GM23248 (cell line): ENCODE measurements around the gene MDN1. TPM values are rescaled to one million over a fixed set of nuclear protein-coding genes. Genes with fewer than 3 reads are reported as not detected.

Experiments
- DNase-seq: peaks from one replicate; pipeline ENCODE4 v3.0.0-alpha.2; 2015
- H2AFZ ChIP-seq: fragments of 200-600 bp; sonication (generic); 2 replicates; pipeline ENCODE4 v1.6.1; 2016; ENCODE audit warnings: antibody characterized with exemption
- H3F3A ChIP-seq: fragments of 200-600 bp; sonication (generic); 2 replicates; pipeline ENCODE4 v1.6.1; 2016; ENCODE audit warnings: mild to moderate bottlenecking, antibody characterized with exemption, mixed run types; ENCODE audit not compliant: insufficient read depth
- H3K27ac ChIP-seq: fragments of 200-600 bp; sonication (generic); 2 replicates; pipeline ENCODE4 v1.5.1; 2016; ENCODE audit warnings: mild to moderate bottlenecking
- H3K27me3 ChIP-seq: fragments of 200-600 bp; sonication (generic); replicated peaks from 2 replicates; pipeline ENCODE4 v1.6.1; 2016; ENCODE audit warnings: mild to moderate bottlenecking; ENCODE audit not compliant: insufficient read depth
- H3K36me3 ChIP-seq: fragments of 200-600 bp; sonication (generic); 2 replicates; pipeline ENCODE4 v1.6.1; 2016; ENCODE audit warnings: low read depth, mild to moderate bottlenecking
- H3K4me1 ChIP-seq: fragments of 200-600 bp; sonication (generic); 2 replicates; pipeline ENCODE4 v1.6.1; 2016; ENCODE audit warnings: mild to moderate bottlenecking; ENCODE audit not compliant: insufficient read depth
- H3K4me2 ChIP-seq: fragments of 200-600 bp; sonication (generic); one replicate; pipeline ENCODE4 v1.6.1; 2016; ENCODE audit warnings: mild to moderate bottlenecking; ENCODE audit not compliant: unreplicated experiment
- H3K4me3 ChIP-seq: fragments of 200-600 bp; sonication (generic); 2 replicates; pipeline ENCODE4 v1.5.1; 2016; ENCODE audit warnings: mild to moderate bottlenecking
- H3K79me2 ChIP-seq: fragments of 200-600 bp; sonication (generic); 2 replicates; pipeline ENCODE4 v1.6.1; 2016; ENCODE audit warnings: mild to moderate bottlenecking; ENCODE audit not compliant: insufficient read depth
- H3K9ac ChIP-seq: fragments of 200-600 bp; sonication (generic); 2 replicates; pipeline ENCODE4 v1.6.1; 2016; ENCODE audit warnings: mild to moderate bottlenecking
- H3K9me2 ChIP-seq: fragments of 200-600 bp; sonication (generic); 2 replicates; pipeline ENCODE4 v1.6.1; 2016; ENCODE audit warnings: mixed run types, mild to moderate bottlenecking, moderate library complexity; ENCODE audit not compliant: insufficient read depth
- H3K9me3 ChIP-seq: fragments of 200-600 bp; sonication (generic); one replicate; pipeline ENCODE4 v1.6.1; 2017; ENCODE audit warnings: low read depth
- H4K20me1 ChIP-seq: fragments of 200-600 bp; sonication (generic); 2 replicates; pipeline ENCODE4 v1.6.0; 2016; ENCODE audit not compliant: insufficient read depth
- EZH2 ChIP-seq: fragments of 200-600 bp; sonication (generic); IDR thresholded peaks from 2 replicates; pipeline ENCODE4 v1.6.1; 2018; ENCODE audit warnings: antibody characterized with exemption, mild to moderate bottlenecking; ENCODE audit not compliant: insufficient read depth, poor library complexity, severe bottlenecking
- EZH2phosphoT487 ChIP-seq: fragments of 200-600 bp; sonication (generic); IDR thresholded peaks from 2 replicates; pipeline ENCODE4 v1.6.1; 2018; ENCODE audit warnings: antibody characterized with exemption, moderate library complexity, mild to moderate bottlenecking, low read depth; ENCODE audit not compliant: insufficient read depth
- WGBS, 2 experiments: methylation state at CpG; one replicate each; pipeline ENCODE4 v1.1.6; 2015 to 2017; ENCODE audit warnings: low lambda C conversion rate in 2 of 2, low coverage in 1 of 2; ENCODE audit errors: missing lambda C conversion rate in 2 of 2; 5-methylcytosine and 5-hydroxymethylcytosine counted together
- in situ Hi-C: fragments of 300-500 bp; cut with MboI; formaldehyde crosslinking; loops from 2 replicates; pipeline ENCODE4 v1.15.0; 2020
- polyA plus RNA-seq: library from polyadenylated mRNA; unstranded; fragments of >200 nt; fragmentation: Nextera tagmentation; extraction: Ambion mirVana; gene quantifications from 2 replicates; pipeline ENCODE4 v1.2.1, GENCODE V29; 2016
- total RNA-seq: library from RNA; depleted of rRNA; stranded (reverse); fragments of >200 nt; shearing (Covaris generic); gene quantifications from 2 replicates; pipeline ENCODE4 v1.2.3, GENCODE V29; 2014

MDN1 gene
- total and polyA plus RNA-seq, 2 experiments from 2014 or later: 5.7 to 16.9 TPM

GRCh38 chr6:89602166-89602565 lies 217.4 kb downstream of the MDN1 start:
- no peak for DNase-seq
- in situ Hi-C loops: no loop called here
- H3K79me2 ChIP-seq: no peaks in the 10 kb centered on the region

DNA sequence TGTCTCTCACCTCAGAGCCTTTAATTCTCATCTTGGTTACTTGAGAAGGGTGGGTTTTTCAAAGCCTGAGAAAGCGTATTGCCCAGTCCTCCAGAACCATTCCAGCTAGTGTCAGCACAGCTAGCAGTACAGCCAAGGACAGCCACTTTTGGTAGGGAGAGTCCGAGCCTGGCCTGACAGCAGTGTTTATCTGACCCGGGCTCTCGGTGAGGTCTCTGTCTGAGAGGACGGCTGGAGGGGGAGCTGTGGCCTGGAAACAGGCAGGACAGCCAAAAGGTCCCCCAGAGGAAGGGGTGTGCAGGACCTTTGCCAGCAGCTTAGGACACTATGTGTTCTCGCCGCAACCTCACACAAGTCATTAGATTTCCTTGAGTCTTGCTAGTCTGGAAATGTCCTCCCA lies 219.9 kb downstream of the MDN1 start:
- Histone ChIP-seq H3K79me2 (no peaks in the 10 kb centered on the region), H3K9ac (no peak overlapping the region), H3K4me2 (no peak overlapping the region), H3K4me3 (no peak overlapping the region), H3K27me3 (no peaks in the 10 kb centered on the region), H3F3A (no peaks in the 10 kb centered on the region), H3K9me3 (no peaks in the 10 kb centered on the region), H3K4me1 (no peaks in the 10 kb centered on the region), H3K9me2 (no peaks in the 10 kb centered on the region), H4K20me1 (no peaks in the 10 kb centered on the region), H2AFZ (no peak overlapping the region), H3K27ac (no peak overlapping the region), H3K36me3 (no peaks in the 10 kb centered on the region)
- WGBS, 2 experiments: 73 to 74% methylated on average over 7 of the region's 7 CpGs
- in situ Hi-C loops: no loop called here
- TF ChIP-seq EZH2 (no peak), EZH2phosphoT487 (no peak)
- no peak for DNase-seq

More at GRCh38 chr6:89602166-89602565, 217.4 kb downstream of the MDN1 start:
- no peak overlapping the region for H3K27ac ChIP-seq
- H2AFZ ChIP-seq: no peak overlapping the region
- H3K4me2 ChIP-seq: no peak overlapping the region
- no peaks in the 10 kb centered on the region for H3K27me3 ChIP-seq
- no peaks in the 10 kb centered on the region for H3K4me1 ChIP-seq
- H4K20me1 ChIP-seq: no peaks in the 10 kb centered on the region
- H3F3A ChIP-seq: no peaks in the 10 kb centered on the region
- WGBS, 2 experiments: 95 to 98% methylated on average over 6 of the region's 6 CpGs
- H3K9me3 ChIP-seq: no peaks in the 10 kb centered on the region
- TF ChIP-seq EZH2 (no peak), EZH2phosphoT487 (no peak)
- H3K36me3 ChIP-seq: no peaks in the 10 kb centered on the region
- no peak overlapping the region for H3K4me3 ChIP-seq
- no peak overlapping the region for H3K9ac ChIP-seq
- no peaks in the 10 kb centered on the region for H3K9me2 ChIP-seq

DNA sequence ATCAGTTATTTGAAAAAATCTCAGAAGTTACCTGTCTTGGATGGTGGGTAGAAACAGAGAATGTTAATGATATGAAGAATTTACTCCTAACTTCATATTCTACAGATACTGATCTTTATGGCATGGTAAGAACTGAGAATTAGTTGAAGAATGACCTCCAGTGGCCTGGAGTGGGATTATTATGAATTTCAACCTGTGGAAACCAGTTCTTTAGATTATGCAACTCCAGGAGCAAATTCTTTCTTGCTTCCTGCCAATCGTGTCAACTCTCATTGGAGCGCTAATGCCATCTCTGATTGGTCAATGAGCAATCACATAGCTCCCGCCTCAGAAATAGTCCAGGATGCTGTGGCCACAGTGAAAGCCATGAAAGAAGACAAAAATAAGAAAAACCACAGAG lies 221.6 kb downstream of the MDN1 start:
- peak; percentile 37 for DNase-seq
- Histone ChIP-seq H3K9me2 (no peaks in the 10 kb centered on the region), H3K4me1 (no peaks in the 10 kb centered on the region), H3K9me3 (no peaks in the 10 kb centered on the region), H4K20me1 (no peaks in the 10 kb centered on the region), H3K79me2 (no peaks in the 10 kb centered on the region), H3K27ac (no peak overlapping the region), H3K36me3 (no peaks in the 10 kb centered on the region), H3K9ac (no peak overlapping the region), H3K4me2 (no peak overlapping the region), H3K4me3 (no peak overlapping the region), H3K27me3 (no peaks in the 10 kb centered on the region), H2AFZ (no peak overlapping the region), H3F3A (no peaks in the 10 kb centered on the region)
- TF ChIP-seq EZH2 (no peak), EZH2phosphoT487 (no peak)
- in situ Hi-C loops: no loop called here
- 21 to 23% methylated on average over 3 of the region's 3 CpGs for WGBS, 2 experiments

GRCh38 chr6:89597372-89597771 lies 222.2 kb downstream of the MDN1 start:
- Histone ChIP-seq H3K27ac (no peak overlapping the region), H3K4me2 (no peak overlapping the region), H3K4me3 (no peak overlapping the region), H3K9ac (no peak overlapping the region), H3K27me3 (no peaks in the 10 kb centered on the region), H4K20me1 (no peaks in the 10 kb centered on the region), H3K4me1 (no peaks in the 10 kb centered on the region), H2AFZ (no peak overlapping the region), H3K9me2 (no peaks in the 10 kb centered on the region), H3F3A (no peaks in the 10 kb centered on the region), H3K79me2 (no peaks in the 10 kb centered on the region), H3K9me3 (no peaks in the 10 kb centered on the region), H3K36me3 (no peaks in the 10 kb centered on the region)
- no peak for DNase-seq
- 24 to 27% methylated on average over 2 of the region's 2 CpGs for WGBS, 2 experiments
- in situ Hi-C loops: no loop called here
- TF ChIP-seq EZH2phosphoT487 (no peak), EZH2 (no peak)

- Histone ChIP-seq H3K79me2 (no peaks in the 10 kb centered on the region), H3K4me2 (no peak overlapping the region), H4K20me1 (no peaks in the 10 kb centered on the region), H3K27ac (no peak overlapping the region), H3K9me3 (no peaks in the 10 kb centered on the region), H3K9me2 (no peaks in the 10 kb centered on the region), H3K4me3 (no peak overlapping the region), H3F3A (no peaks in the 10 kb centered on the region), H2AFZ (no peak overlapping the region), H3K4me1 (no peaks in the 10 kb centered on the region), H3K36me3 (no peaks in the 10 kb centered on the region), H3K9ac (no peak overlapping the region), H3K27me3 (no peaks in the 10 kb centered on the region)
- in situ Hi-C loops: no loop called here
- 20 to 38% methylated on average over 1 of the region's 1 CpG for WGBS, 2 experiments
- no peak for DNase-seq
- TF ChIP-seq EZH2phosphoT487: no peak
- no peak for TF ChIP-seq EZH2
Observed at GRCh38 chr6:89596484-89596883, 223.1 kb downstream of the MDN1 start.
